Measurements from ENCODE around the gene DCLK1.

Gene DCLK1

GRCh38 chr13:35814605-35815011 is 316.6 kb downstream of the DCLK1 start:
- peak; percentile 89 for DNase-seq

GRCh38 chr13:35812736-35813135 is 318.4 kb downstream of the DCLK1 start:
- no peak for DNase-seq

GRCh38 chr13:35810321-35810720 is 320.9 kb downstream of the DCLK1 start:
- peak; percentile 85 for DNase-seq

- no peak for DNase-seq
Measured at GRCh38 chr13:35808846-35809245, 322.3 kb downstream of the DCLK1 start.

- DNase-seq = no peak
Measured at GRCh38 chr13:35804901-35805300, 326.3 kb downstream of the DCLK1 start.

- DNase-seq = no peak
Measured at GRCh38 chr13:35797991-35798390, 333.2 kb downstream of the DCLK1 start.

GRCh38 chr13:35797244-35797643 is 333.9 kb downstream of the DCLK1 start:
- no peak for DNase-seq

GRCh38 chr13:35796623-35797022 is 334.6 kb downstream of the DCLK1 start:
- DNase-seq = no peak

- DNase-seq = no peak
Measured at GRCh38 chr13:35794734-35795389, 336.3 kb downstream of the DCLK1 start.

GRCh38 chr13:35793823-35794222 is 337.4 kb downstream of the DCLK1 start:
- no peak for DNase-seq

- DNase-seq = no peak
Measured at GRCh38 chr13:35792911-35793310, 338.3 kb downstream of the DCLK1 start.

- no peak for DNase-seq
Measured at GRCh38 chr13:35792021-35792420, 339.2 kb downstream of the DCLK1 start.

- DNase-seq = no peak
Measured at GRCh38 chr13:35791184-35791851, 339.9 kb downstream of the DCLK1 start.

- DNase-seq = peak; percentile 28
Measured at GRCh38 chr13:35789335-35790165, 341.6 kb downstream of the DCLK1 start.

- peak; percentile 25 for DNase-seq
Measured at GRCh38 chr13:35787937-35788336, 343.2 kb downstream of the DCLK1 start.

GRCh38 chr13:35785576-35786303 is 345.4 kb downstream of the DCLK1 start:
- peak; percentile 37 for DNase-seq

GRCh38 chr13:35784286-35784951 is 346.8 kb downstream of the DCLK1 start:
- no peak for DNase-seq

- no peak for DNase-seq
Measured at GRCh38 chr13:35782793-35783192, 348.4 kb downstream of the DCLK1 start.

GRCh38 chr13:35781036-35782000 is 349.9 kb downstream of the DCLK1 start:
- no peak for DNase-seq

GRCh38 chr13:35780613-35781012 is 350.6 kb downstream of the DCLK1 start:
- DNase-seq = no peak

GRCh38 chr13:35771898-35772297 is 359.3 kb downstream of the DCLK1 start:
- DNase-seq = no peak
